Duodenal mucosa (tissue), 2 donors: ENCODE data around the gene CYB5D1.
"Not testable (repeated sequence)": the region's sequence is repeated elsewhere in the genome, so short reads cannot be mapped to it uniquely, and the experiment has no call there.

Experiments
- H3K27ac ChIP-seq: one replicate; pipeline ENCODE4 v1.7.0; 2013; ENCODE audit warnings: low read depth, low read length
- H3K27me3 ChIP-seq, 2 donors: one replicate each; pipeline ENCODE4 v1.7.0; 2013; ENCODE audit warnings: low read length in 2 of 2, control low read depth in 1 of 2; ENCODE audit not compliant: insufficient read depth in 2 of 2, control insufficient read depth in 1 of 2
- H3K36me3 ChIP-seq, 2 donors: one replicate each; pipeline ENCODE4 v1.7.0; 2013; ENCODE audit warnings: low read length in 2 of 2, control low read depth in 1 of 2; ENCODE audit not compliant: insufficient read depth in 2 of 2, control insufficient read depth in 1 of 2
- H3K4me1 ChIP-seq, 2 donors: one replicate each; pipeline ENCODE4 v1.7.0; 2013; ENCODE audit warnings: low read length in 2 of 2, control low read depth in 1 of 2; ENCODE audit not compliant: insufficient read depth in 2 of 2, control insufficient read depth in 1 of 2
- H3K4me3 ChIP-seq, 2 donors: one replicate each; pipeline ENCODE4 v1.7.0; 2013; ENCODE audit warnings: low read length in 2 of 2, low read depth in 1 of 2
- H3K9ac ChIP-seq, 2 donors: one replicate each; pipeline ENCODE4 v1.7.0; 2013; ENCODE audit warnings: low read length in 2 of 2, low read depth in 1 of 2
- H3K9me3 ChIP-seq, 2 donors: one replicate each; pipeline ENCODE4 v1.7.0; 2013; ENCODE audit warnings: low read length in 2 of 2, control low read depth in 1 of 2; ENCODE audit not compliant: control insufficient read depth in 1 of 2

Gene CYB5D1, protein sequence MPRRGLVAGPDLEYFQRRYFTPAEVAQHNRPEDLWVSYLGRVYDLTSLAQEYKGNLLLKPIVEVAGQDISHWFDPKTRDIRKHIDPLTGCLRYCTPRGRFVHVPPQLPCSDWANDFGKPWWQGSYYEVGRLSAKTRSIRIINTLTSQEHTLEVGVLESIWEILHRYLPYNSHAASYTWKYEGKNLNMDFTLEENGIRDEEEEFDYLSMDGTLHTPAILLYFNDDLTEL

DNA sequence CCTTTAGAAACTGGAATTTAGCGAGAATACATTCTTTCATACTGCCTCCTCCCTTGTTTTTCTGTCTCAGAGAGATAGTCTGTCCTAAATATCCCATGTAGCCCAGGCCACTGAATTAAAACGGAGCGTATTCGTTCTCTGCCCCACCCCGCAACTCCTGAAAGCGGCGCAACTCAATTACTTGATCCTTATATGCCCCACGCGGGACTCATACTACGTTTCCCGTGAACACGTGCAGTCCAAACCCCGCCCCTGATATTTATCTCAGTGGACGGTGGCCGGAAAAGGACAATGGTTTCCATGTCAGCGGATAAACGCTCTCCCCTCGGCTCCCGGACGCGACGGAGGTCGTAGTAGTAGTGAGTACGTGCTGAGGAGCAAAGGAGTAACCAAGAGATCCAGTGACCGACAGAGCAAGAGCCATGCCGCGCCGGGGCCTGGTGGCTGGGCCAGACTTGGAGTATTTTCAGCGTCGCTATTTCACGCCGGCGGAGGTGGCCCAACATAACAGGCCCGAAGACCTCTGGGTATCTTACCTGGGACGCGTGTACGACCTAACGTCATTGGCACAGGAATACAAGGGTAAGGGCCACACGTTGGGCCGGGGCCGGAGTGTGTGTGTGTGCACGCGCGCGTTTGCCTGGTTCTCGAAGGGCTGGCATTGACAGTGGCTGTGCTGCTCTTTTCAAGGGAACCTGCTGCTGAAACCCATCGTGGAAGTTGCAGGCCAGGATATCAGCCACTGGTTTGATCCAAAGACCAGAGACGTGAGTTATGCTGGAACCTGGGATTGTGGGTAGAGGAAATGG is at the start of gene CYB5D1:
Gene CYB5D1, plus strand, starts transcription at position 291 of the 809 bp plus-strand sequence. Its CDS starts 132 bp downstream, at position 423.
- peak within 1 kb of the TSS; percentile 91 for H3K27ac ChIP-seq
- peaks cover 5 to 17% of the 10 kb centered on the region in 2 donors for H3K36me3 ChIP-seq
- H3K4me1 ChIP-seq = peaks cover 28 to 36% of the 10 kb centered on the region in 2 donors
- H3K4me3 ChIP-seq = peak within 1 kb of the TSS; percentile 87 to 91
- H3K27me3 ChIP-seq = no peaks in the 10 kb centered on the region
- H3K9me3 ChIP-seq = no peaks in the 10 kb centered on the region
- H3K9ac ChIP-seq = peak within 1 kb of the TSS; percentile 78 to 79

DNA sequence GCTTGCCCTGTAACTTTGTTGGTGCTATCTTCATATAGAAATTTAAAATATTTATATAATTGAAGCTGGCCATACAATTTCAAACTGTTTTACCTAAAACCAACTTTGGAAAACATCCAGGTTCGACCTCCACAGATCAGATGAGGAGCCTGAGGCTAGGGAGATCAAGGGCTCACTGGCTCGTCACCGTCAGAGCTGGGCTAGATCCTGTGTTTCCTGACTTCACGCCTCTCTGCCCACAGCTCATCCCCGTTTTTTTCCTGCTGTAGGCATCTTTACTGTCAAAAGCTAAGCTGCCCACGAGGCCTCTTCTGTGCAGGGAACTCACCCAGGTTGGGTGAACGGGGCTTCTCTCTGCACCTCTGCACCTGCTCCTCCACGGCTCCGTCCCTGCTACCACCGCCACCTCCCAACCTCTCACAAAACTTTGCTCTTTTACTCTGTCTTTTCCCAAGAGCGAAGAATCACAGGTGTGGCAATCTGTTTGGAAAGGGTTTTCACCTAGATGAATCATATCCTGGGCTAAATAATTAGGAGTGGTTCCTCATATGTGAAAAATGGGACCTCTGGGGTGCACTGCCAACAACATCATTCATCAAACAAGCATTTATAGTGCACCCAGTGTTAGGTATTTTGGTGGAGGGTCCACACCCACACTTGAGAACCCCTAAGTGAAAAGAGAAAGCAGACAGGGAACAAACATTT is 48.6 kb upstream of the CYB5D1 start:
- Histone ChIP-seq H3K9ac (no peak overlapping the region), H3K27me3 (no peaks in the 10 kb centered on the region), H3K36me3 (no peaks in the 10 kb centered on the region), H3K4me1 (no peaks in the 10 kb centered on the region), H3K4me3 (no peak overlapping the region), H3K9me3 (no peaks in the 10 kb centered on the region), H3K27ac (no peak overlapping the region)

DNA sequence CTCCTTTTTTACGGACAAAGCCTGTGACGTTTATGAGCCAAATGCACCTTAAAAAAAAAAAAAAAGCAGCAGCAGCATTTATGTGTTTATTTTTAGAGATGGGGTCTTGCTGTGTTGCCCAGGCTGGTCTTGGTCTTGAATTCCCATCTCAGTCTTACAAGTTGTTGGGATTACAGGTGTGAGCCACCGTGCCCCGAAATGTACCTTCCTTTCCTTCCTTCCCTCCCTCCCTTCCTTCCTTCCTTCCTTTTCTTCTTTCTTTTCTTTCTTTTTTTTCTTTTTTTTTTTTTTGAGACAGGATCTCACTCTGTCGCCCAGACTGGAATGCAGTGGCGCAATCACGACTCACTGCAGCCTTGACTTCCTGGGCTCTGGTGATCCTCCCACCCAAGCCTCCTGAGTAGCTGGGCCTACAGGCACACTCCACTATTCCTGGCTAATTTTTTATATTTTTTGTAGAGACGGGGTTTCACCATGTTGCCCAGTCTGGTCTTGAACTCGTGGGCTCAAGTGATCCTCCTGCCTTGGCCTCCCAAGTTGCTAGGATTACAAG is 47.9 kb upstream of the CYB5D1 start:
- not testable (repeated sequence) for H3K4me1 ChIP-seq, H3K9me3 ChIP-seq, H3K27me3 ChIP-seq, H3K9ac ChIP-seq, H3K36me3 ChIP-seq, H3K27ac ChIP-seq, H3K4me3 ChIP-seq

DNA sequence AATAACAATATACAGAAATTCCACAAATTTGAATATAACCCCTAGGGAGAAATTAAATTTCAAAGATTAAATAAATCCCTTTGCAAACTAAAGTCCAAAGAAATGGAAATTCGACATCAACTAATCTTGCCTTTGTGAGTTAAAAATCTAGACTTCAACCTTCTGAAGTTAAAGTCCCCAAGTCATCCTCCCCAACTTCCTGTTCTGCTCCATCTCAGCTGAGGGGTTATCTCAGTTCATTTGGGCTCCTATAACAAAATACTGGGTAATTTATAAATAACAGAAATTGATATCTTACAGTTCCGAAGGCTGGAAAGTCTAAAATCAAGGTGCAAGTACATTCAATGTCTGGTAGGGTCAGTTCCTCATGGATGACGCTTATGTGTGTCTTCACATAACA is 46.6 kb upstream of the CYB5D1 start:
- Histone ChIP-seq H3K9me3 (no peaks in the 10 kb centered on the region), H3K27ac (no peak overlapping the region), H3K4me3 (no peak overlapping the region), H3K4me1 (no peaks in the 10 kb centered on the region), H3K36me3 (no peaks in the 10 kb centered on the region), H3K27me3 (no peaks in the 10 kb centered on the region), H3K9ac (no peak overlapping the region)

DNA sequence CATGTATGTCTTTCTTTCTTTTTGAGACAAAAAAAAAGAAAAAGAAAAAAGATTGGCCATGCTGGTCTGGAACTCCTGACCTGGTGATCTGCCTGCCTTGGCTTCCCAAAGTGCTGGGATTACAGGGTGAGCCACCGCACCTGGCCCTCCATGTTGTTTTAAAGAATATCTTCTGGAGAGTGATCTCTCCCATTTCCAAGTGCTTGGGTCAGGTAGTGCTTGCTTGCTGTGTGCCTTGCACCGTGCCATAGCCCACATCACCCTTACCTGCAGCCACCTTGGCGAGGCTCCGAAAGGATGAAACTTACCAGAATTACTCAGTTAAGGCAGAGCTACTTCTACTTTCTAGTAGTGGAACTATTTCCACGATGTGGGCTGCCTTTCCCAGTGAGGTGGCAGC is 42.8 kb upstream of the CYB5D1 start:
- H3K27me3 ChIP-seq = no peaks in the 10 kb centered on the region
- no peaks in the 10 kb centered on the region for H3K36me3 ChIP-seq
- no peak overlapping the region for H3K4me3 ChIP-seq
- H3K9ac ChIP-seq = no peak overlapping the region
- H3K4me1 ChIP-seq = no peaks in the 10 kb centered on the region
- no peak overlapping the region for H3K27ac ChIP-seq
- no peaks in the 10 kb centered on the region for H3K9me3 ChIP-seq

DNA sequence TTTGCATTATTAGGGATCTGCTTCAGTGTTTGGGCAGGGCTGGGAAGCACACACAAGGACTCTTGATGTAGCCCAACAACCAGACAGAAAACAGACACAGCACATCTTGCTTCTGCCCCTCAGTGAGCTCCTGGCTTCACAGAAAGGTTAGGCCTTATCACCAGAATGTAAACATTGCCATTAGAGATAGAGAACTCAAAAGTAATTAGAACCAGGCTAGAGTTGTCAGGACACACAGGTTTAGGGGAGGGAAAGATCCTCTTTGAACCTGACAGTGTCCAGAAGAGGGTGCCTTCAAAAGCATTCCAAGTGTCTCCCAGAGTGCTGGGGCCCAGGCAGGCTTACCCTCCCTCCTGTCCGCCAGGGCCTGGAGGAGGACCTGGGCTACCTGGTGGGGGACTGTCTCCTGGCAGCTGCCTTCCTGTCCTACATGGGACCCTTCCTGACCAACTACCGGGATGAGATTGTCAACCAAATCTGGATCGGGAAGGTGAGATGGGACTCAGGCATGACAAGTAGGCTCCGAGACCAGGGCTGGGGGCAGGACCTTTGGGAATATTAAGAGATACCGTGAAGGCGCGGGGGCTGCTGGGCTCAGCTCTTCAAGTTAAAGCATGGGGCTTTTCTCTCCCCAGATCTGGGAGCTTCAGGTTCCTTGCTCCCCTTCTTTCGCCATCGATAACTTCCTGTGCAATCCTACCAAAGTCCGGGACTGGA is 40.7 kb upstream of the CYB5D1 start:
- Histone ChIP-seq H3K9ac (no peak overlapping the region), H3K27me3 (no peaks in the 10 kb centered on the region), H3K27ac (no peak overlapping the region), H3K4me3 (no peak overlapping the region), H3K36me3 (no peaks in the 10 kb centered on the region), H3K4me1 (no peaks in the 10 kb centered on the region), H3K9me3 (no peaks in the 10 kb centered on the region)

DNA sequence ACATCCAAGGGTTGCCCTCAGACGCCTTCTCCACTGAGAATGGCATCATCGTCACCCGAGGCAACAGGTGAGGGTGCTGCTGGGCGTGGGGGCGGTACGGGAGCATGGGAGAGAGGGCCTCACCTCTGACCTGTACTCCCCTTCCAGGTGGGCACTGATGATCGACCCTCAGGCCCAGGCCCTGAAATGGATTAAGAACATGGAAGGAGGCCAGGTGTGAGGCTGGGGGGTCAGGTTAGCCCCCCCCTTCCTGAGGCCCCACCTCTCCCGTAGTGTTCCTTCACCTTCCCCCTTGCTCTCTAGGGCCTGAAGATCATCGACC is 40.2 kb upstream of the CYB5D1 start:
- no peaks in the 10 kb centered on the region for H3K27me3 ChIP-seq
- H3K9me3 ChIP-seq = no peaks in the 10 kb centered on the region
- H3K9ac ChIP-seq = no peak overlapping the region
- no peaks in the 10 kb centered on the region for H3K4me1 ChIP-seq
- no peak overlapping the region for H3K27ac ChIP-seq
- no peaks in the 10 kb centered on the region for H3K36me3 ChIP-seq
- H3K4me3 ChIP-seq = no peak overlapping the region

DNA sequence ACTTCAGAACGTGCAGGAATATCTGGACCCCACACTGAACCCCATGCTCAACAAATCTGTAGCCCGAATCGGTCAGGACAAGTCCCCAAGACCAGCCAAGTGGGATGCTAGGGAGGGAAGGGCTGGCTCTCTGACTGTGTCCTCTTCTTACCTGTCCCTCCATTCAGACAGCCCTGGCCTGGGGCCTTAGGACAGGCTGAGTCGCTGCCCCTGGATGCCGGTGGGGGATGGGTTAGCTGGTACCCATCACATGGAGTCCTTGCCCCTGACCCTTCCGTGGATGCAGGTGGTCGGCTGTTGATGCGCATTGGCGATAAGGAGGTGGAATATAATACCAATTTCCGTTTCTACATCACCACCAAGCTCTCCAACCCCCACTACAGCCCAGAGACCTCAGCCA is 39.8 kb upstream of the CYB5D1 start:
- H3K4me3 ChIP-seq = no peak overlapping the region
- H3K9ac ChIP-seq = no peak overlapping the region
- no peaks in the 10 kb centered on the region for H3K4me1 ChIP-seq
- H3K36me3 ChIP-seq = no peaks in the 10 kb centered on the region
- no peaks in the 10 kb centered on the region for H3K27me3 ChIP-seq
- no peaks in the 10 kb centered on the region for H3K9me3 ChIP-seq
- no peak overlapping the region for H3K27ac ChIP-seq

DNA sequence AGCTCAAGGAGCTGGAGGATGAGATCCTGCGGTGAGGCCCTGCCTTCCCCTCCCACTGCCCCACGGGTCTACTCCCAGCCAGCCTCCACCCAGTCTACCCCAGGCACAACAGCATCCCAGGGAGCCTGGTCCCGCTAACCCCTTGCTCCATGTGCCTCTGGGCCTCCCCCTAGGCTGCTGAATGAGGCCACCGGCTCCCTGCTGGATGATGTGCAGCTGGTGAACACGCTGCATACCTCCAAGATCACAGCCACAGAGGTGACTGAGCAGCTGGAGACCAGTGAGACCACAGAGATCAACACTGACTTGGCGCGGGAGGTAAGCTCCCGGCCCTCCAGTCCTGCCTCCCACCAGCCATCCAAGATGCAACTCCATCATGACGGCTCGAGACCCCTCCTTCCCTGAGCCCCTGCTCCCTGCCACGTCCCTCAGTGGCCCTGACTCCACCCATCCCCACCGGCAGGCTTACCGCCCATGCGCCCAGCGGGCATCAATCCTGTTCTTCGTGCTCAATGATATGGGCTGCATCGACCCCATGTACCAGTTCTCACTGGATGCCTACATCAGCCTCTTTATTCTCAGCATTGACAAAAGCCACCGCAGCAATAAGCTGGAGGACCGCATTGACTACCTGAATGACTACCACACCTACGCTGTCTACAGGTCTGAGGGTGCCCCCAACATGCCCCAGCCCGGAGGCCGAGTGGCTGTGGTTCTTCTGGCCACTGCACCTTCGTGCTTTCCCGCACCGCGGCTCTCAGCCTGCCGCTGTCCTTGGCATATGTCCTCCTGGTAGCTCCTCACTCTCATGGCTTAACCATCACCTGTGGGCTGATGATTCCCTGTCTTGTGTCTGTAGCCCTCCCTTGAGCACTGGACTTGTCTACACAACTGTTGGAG is 38.8 kb upstream of the CYB5D1 start:
- Histone ChIP-seq H3K27me3 (peaks cover 0 to 4% of the 10 kb centered on the region in 2 donors), H3K9ac (no peak overlapping the region), H3K4me3 (no peak overlapping the region), H3K9me3 (no peaks in the 10 kb centered on the region), H3K36me3 (no peaks in the 10 kb centered on the region), H3K4me1 (no peaks in the 10 kb centered on the region), H3K27ac (no peak overlapping the region)
